Sigmoid colon (tissue), 4 donors: ENCODE data around the gene NOX5.

Experiments used
- CTCF ChIP-seq, 4 experiments: fragments of 450-650 bp in 3 of 4; fragments of 200-600 bp in 1 of 4; IDR thresholded peaks; one replicate each; pipeline ENCODE4 v1.5.1; 2016 to 2019; ENCODE audit warnings: antibody characterized with exemption in 4 of 4, mild to moderate bottlenecking in 3 of 4, moderate library complexity in 2 of 4
- EP300 ChIP-seq, 4 donors: sonication (generic); formaldehyde crosslinking; IDR thresholded peaks; one replicate each; pipeline ENCODE4 v1.6.1; 2017; ENCODE audit warnings: antibody characterized with exemption in 4 of 4
- POLR2AphosphoS5 ChIP-seq, 4 donors: sonication (generic); formaldehyde crosslinking; IDR thresholded peaks; one replicate each; pipeline ENCODE4 v1.6.1; 2017; ENCODE audit warnings: antibody characterized with exemption in 4 of 4

GRCh38 chr15:69099941-69100340 lies 85.4 kb downstream of the NOX5 start:
- no peak for TF ChIP-seq CTCF (IDR thresholded peaks at IDR 0.05)
- TF ChIP-seq EP300 (IDR thresholded peaks at IDR 0.05) = no peak
- TF ChIP-seq POLR2AphosphoS5 (IDR thresholded peaks at IDR 0.05) = no peak
